B cell (primary cell): ENCODE results near the gene WRAP73. TPM values are rescaled to one million over a fixed set of nuclear protein-coding genes. Genes with fewer than 3 reads are reported as not detected.

Experiments
- ATAC-seq: fragments of 200-7000 bp; cut with Tn5 transposase; one replicate; pipeline ENCODE4 v1.10.0; 2021; ENCODE audit warnings: low read depth, mild to moderate bottlenecking, moderate number of reproducible peaks, moderate library complexity
- CTCF ChIA-PET: fragments of 350-600 bp; sonication (Branson Sonifier 250); formaldehyde crosslinking; loops from one replicate; lab custom pipeline; 2021; ENCODE audit warnings: antibody characterized with exemption, inconsistent platforms; lab: Charles Lee
- POLR2A ChIA-PET: fragments of 350-600 bp; sonication (Branson Sonifier 250); formaldehyde crosslinking; loops from one replicate; lab custom pipeline; 2021; ENCODE audit warnings: antibody characterized with exemption; lab: Charles Lee
- DNase-seq: peaks from one replicate; pipeline ENCODE4 v3.0.0; 2013
- H2AFZ ChIP-seq: 2 replicates; pipeline ENCODE4 v1.6.1; 2012; ENCODE audit warnings: mild to moderate bottlenecking, low read depth, low read length; ENCODE audit not compliant: insufficient read depth, poor library complexity, severe bottlenecking
- H3K27ac ChIP-seq, 2 donors: 1 replicate in 1 of 2; 2 replicates in 1 of 2; pipeline ENCODE4 v1.5.1; 2012 to 2013; ENCODE audit warnings: low read length in 2 of 2, mild to moderate bottlenecking in 2 of 2, moderate library complexity in 1 of 2
- H3K27me3 ChIP-seq, 4 experiments: fragments of 200-600 bp in 1 of 4; sonication (generic) in 1 of 4; replicated peaks in 1 of 4; 1 replicate in 2 of 4; 2 replicates in 2 of 4; pipeline versions ENCODE4 v1.6.1 to v1.7.0; 2013 to 2016; ENCODE audit warnings: low read length in 3 of 4, mild to moderate bottlenecking in 2 of 4, mixed read lengths in 1 of 4, moderate library complexity in 1 of 4; ENCODE audit not compliant: insufficient read depth in 4 of 4, control insufficient read depth in 3 of 4; ENCODE audit errors: control extremely low read depth in 1 of 4
- H3K36me3 ChIP-seq, 2 experiments: replicated peaks in 1 of 2; 1 replicate in 1 of 2; 2 replicates in 1 of 2; pipeline versions ENCODE4 v1.6.1 to v1.7.1; 2013; ENCODE audit warnings: low read length in 1 of 2; ENCODE audit not compliant: insufficient read depth in 2 of 2, control insufficient read depth in 1 of 2; ENCODE audit errors: control extremely low read depth in 1 of 2, extremely low read depth in 1 of 2
- H3K4me1 ChIP-seq, 2 donors: fragments of 200-600 bp in 1 of 2; sonication (generic) in 1 of 2; 1 replicate in 1 of 2; 2 replicates in 1 of 2; pipeline versions ENCODE4 v1.5.1 to v1.6.1; 2013 to 2017; ENCODE audit warnings: low read length in 2 of 2; ENCODE audit not compliant: control insufficient read depth in 2 of 2, insufficient read depth in 2 of 2
- H3K4me2 ChIP-seq: replicated peaks from 2 replicates; pipeline ENCODE3; 2012; ENCODE audit warnings: mild to moderate bottlenecking, low read depth, low read length; ENCODE audit not compliant: poor library complexity, severe bottlenecking
- H3K4me3 ChIP-seq, 5 experiments: fragments of 200-600 bp in 1 of 5; sonication (generic) in 1 of 5; 1 replicate in 3 of 5; 2 replicates in 2 of 5; pipeline versions ENCODE4 v1.5.1 to v1.7.0; 2011 to 2016; ENCODE audit warnings: low read length in 4 of 5, mild to moderate bottlenecking in 4 of 5, low read depth in 2 of 5, control low read depth in 1 of 5, moderate library complexity in 1 of 5; ENCODE audit not compliant: insufficient read depth in 1 of 5; ENCODE audit errors: control extremely low read depth in 1 of 5, extremely low read depth in 1 of 5
- H3K79me2 ChIP-seq: fragments of 200-600 bp; sonication (generic); one replicate; pipeline ENCODE4 v1.6.0; 2016; ENCODE audit warnings: low read length; ENCODE audit not compliant: control insufficient read depth, insufficient read depth
- H3K9ac ChIP-seq: fragments of 200-600 bp; sonication (generic); 2 replicates; pipeline ENCODE4 v1.6.1; 2017; ENCODE audit warnings: mild to moderate bottlenecking, low read length, moderate library complexity
- H3K9me3 ChIP-seq, 3 donors: one replicate each; pipeline versions ENCODE4 v1.6.1 to v1.7.1; 2013; ENCODE audit warnings: low read length in 2 of 3; ENCODE audit not compliant: control insufficient read depth in 2 of 3, insufficient read depth in 1 of 3; ENCODE audit errors: control extremely low read depth in 1 of 3
- H4K20me1 ChIP-seq: 2 replicates; pipeline ENCODE4 v1.6.0; 2012; ENCODE audit warnings: mild to moderate bottlenecking, low read length; ENCODE audit not compliant: insufficient read depth, control insufficient read depth, poor library complexity, severe bottlenecking
- H3K27ac Mint-ChIP-seq: one replicate; pipeline ENCODE4 v1.8.0; 2021; ENCODE audit warnings: mixed read lengths
- H3K27me3 Mint-ChIP-seq: one replicate; pipeline ENCODE4 v1.8.0; 2021; ENCODE audit warnings: mixed read lengths
- H3K4me1 Mint-ChIP-seq: one replicate; pipeline ENCODE4 v1.8.0; 2021; ENCODE audit warnings: mixed read lengths
- H3K4me3 Mint-ChIP-seq: one replicate; pipeline ENCODE4 v1.8.0; 2021; ENCODE audit warnings: mixed read lengths
- H3K9me3 Mint-ChIP-seq: one replicate; pipeline ENCODE4 v1.8.0; 2022; ENCODE audit warnings: mixed read lengths; ENCODE audit not compliant: insufficient read depth
- CTCF ChIP-seq: fragments of 200-600 bp; IDR thresholded peaks from one replicate; pipeline ENCODE4 v1.8.0; 2022; ENCODE audit warnings: antibody characterized with exemption, mild to moderate bottlenecking
- EZH2 ChIP-seq: IDR thresholded peaks from 2 replicates; pipeline ENCODE4 v1.6.1; 2012; ENCODE audit warnings: borderline replicate concordance, low read depth, mild to moderate bottlenecking, moderate library complexity, low read length; ENCODE audit not compliant: insufficient read depth, poor library complexity, severe bottlenecking
- WGBS: methylation state at CpG from one replicate; pipeline ENCODE4 v1.1.5; 2013; ENCODE audit warnings: missing lambda C conversion rate; ENCODE audit not compliant: insufficient coverage; 5-methylcytosine and 5-hydroxymethylcytosine counted together
- intact Hi-C: fragments of 100-400 bp; cut with micrococcal nuclease; formaldehyde crosslinking; loops from one replicate; pipeline ENCODE4 v1.10.0; 2022
- polyA plus RNA-seq: library from polyadenylated mRNA; depleted of rRNA; stranded (reverse); fragments of >200 nt; gene quantifications from 2 replicates; pipeline ENCODE4 v1.2.3, GENCODE V29; 2012
- total RNA-seq, 2 donors: library from RNA; stranded (reverse); fragments of 120-200 nt in 1 of 2; gene quantifications; 1 replicate in 1 of 2; 2 replicates in 1 of 2; pipeline versions ENCODE4 v1.2.3 to v1.2.4, GENCODE V29; 2013 to 2022

WRAP73 gene
- total and polyA plus RNA-seq, 2 donors (not counting 1 experiment from before 2014, with no cell fraction given), result 37.1 to 68.5 TPM

DNA sequence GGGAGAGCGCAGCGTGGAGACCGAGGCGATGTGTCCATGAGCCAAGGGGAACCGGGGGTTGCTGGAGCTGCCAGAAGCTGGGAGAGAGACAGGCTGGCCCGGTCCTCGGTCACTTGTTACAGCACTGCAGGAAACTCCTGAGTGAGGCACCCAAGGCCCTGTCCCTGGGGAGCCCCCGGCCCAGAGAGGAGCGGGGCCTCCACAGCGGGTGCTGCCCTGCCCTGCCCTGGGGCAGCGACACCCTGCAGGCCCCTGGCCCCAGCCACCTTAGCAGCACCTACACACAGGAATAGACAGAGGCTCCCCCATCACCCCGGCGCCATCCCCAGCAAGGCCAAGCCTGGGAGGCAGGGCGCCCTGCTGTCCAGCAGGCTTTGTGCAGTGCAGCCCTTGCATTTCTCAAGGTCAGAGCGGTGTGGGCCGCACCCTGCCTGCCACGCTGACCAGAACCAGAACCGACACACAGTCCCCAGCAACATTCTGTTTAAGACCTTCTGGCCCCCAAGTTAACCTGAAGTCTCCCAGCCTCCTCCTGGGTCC, 32.0 kb downstream of the WRAP73 start:
- TF ChIP-seq CTCF (no peak), EZH2 (no peak)
- Histone ChIP-seq H3K79me2 (no peaks in the 10 kb centered on the region), H3K4me1 (peaks cover 0 to 12% of the 10 kb centered on the region in 2 donors), H3K27me3 (peaks cover 0 to 15% (median 0%) of the 10 kb centered on the region in 4 experiments), H3K9ac (no peak overlapping the region), H3K9me3 (no peaks in the 10 kb centered on the region), H3K27ac (no peak overlapping the region), H3K4me3 (no peak overlapping the region), H3K36me3 (no peaks in the 10 kb centered on the region), H2AFZ (no peak overlapping the region), H4K20me1 (no peaks in the 10 kb centered on the region), H3K4me2 (no peak overlapping the region)
- DNase-seq, result no peak
- no peaks in the 10 kb centered on the region for H3K9me3 Mint-ChIP-seq
- WGBS, result 85% methylated on average over 17 of the region's 18 CpGs
- peaks cover 25% of the 10 kb centered on the region for H3K27me3 Mint-ChIP-seq
- ChIA-PET POLR2A (no interaction called here), CTCF (interaction anchor here (0.8 to 1.6 kb wide), 7 partner anchors 10 to 132 kb away, joined by 3 to 8 read pairs (median 3); no protein-coding TSS in a partner anchor)
- no peak for ATAC-seq
- peaks cover 29% of the 10 kb centered on the region for H3K4me1 Mint-ChIP-seq
- H3K27ac Mint-ChIP-seq, result no peak overlapping the region
- no peak overlapping the region for H3K4me3 Mint-ChIP-seq
- intact Hi-C loops, result no loop called here

- TF ChIP-seq EZH2 (no peak), CTCF (no peak)
- no peaks in the 10 kb centered on the region for H4K20me1 ChIP-seq
- Mint-ChIP-seq H3K9me3 (no peaks in the 10 kb centered on the region), H3K27me3 (peaks cover 29% of the 10 kb centered on the region), H3K4me1 (peaks cover 25% of the 10 kb centered on the region), H3K4me3 (no peak overlapping the region), H3K27ac (no peak overlapping the region)
- peaks cover 2 to 15% of the 10 kb centered on the region in 2 donors for H3K4me1 ChIP-seq
- WGBS, result 95% methylated on average over 2 of the region's 9 CpGs
- ChIA-PET CTCF (interaction anchor here (0.8 to 1.6 kb wide), 6 partner anchors 9 to 131 kb away, joined by 3 to 5 read pairs (median 3); no protein-coding TSS in a partner anchor), POLR2A (no interaction called here)
- intact Hi-C loops, result no loop called here
- no peaks in the 10 kb centered on the region for H3K9me3 ChIP-seq
- H3K79me2 ChIP-seq, result no peaks in the 10 kb centered on the region
- peaks cover 0 to 20% (median 3%) of the 10 kb centered on the region in 4 experiments for H3K27me3 ChIP-seq
- H2AFZ ChIP-seq, result no peak overlapping the region
- ATAC-seq (no peak), DNase-seq (no peak)
- H3K27ac ChIP-seq, result no peak overlapping the region
- H3K36me3 ChIP-seq, result no peaks in the 10 kb centered on the region
- no peak overlapping the region for H3K9ac ChIP-seq
- no peak overlapping the region for H3K4me2 ChIP-seq
- H3K4me3 ChIP-seq, result no peak overlapping the region
These were observed 33.0 kb downstream of the WRAP73 start for GRCh38 chr1:3616861-3617260.
